Measurements from ENCODE around the gene TTYH3.

GRCh38 chr7:2612445-2613097 lies 19.2 kb upstream of the TTYH3 start:
- no peak for TF ChIP-seq POLR2A (IDR thresholded peaks at IDR 0.05; ENCODE audit: low read length)
- no peak for TF ChIP-seq GATA1 (IDR thresholded peaks at IDR 0.05; ENCODE audit: low read depth, low read length)

All from erythroblast (primary cell).